ENCODE results near the gene SNCAIP. TPM values are rescaled to one million over a fixed set of nuclear protein-coding genes. Genes with fewer than 3 reads are reported as not detected.

The SNCAIP gene
- total RNA-seq, 1 donor from 2014 or later = 1.8 TPM

- DNase-seq (ENCODE audit: low read depth) = no peak
- TF ChIP-seq CTCF (conservative IDR thresholded peaks at IDR 0.05; ENCODE audit: low read depth, low read length) = no peak
- H3K4me3 ChIP-seq (ENCODE audit: low read depth, low read length) = no peak overlapping the region
Measured at GRCh38 chr5:122444411-122444810, 132.4 kb downstream of the SNCAIP start.

- no peak for TF ChIP-seq CTCF (conservative IDR thresholded peaks at IDR 0.05; ENCODE audit: low read depth, low read length)
- H3K4me3 ChIP-seq (ENCODE audit: low read depth, low read length) = no peak overlapping the region
- no peak for DNase-seq (ENCODE audit: low read depth)
Measured at GRCh38 chr5:122445070-122445469, 133.0 kb downstream of the SNCAIP start.

GRCh38 chr5:122447072-122447471, 135.0 kb downstream of the SNCAIP start:
- TF ChIP-seq CTCF (conservative IDR thresholded peaks at IDR 0.05; ENCODE audit: low read depth, low read length) = no peak
- no peak for DNase-seq (ENCODE audit: low read depth)

GRCh38 chr5:122447879-122448278, 135.8 kb downstream of the SNCAIP start:
- no peak overlapping the region for H3K4me3 ChIP-seq (ENCODE audit: low read depth, low read length)
- no peak for DNase-seq (ENCODE audit: low read depth)
- no peak for TF ChIP-seq CTCF (conservative IDR thresholded peaks at IDR 0.05; ENCODE audit: low read depth, low read length)

More at GRCh38 chr5:122447072-122447471, 135.0 kb downstream of the SNCAIP start:
- H3K4me3 ChIP-seq (ENCODE audit: low read depth, low read length) = no peak overlapping the region

GRCh38 chr5:122454541-122454940, 142.5 kb downstream of the SNCAIP start:
- no peak overlapping the region for H3K4me3 ChIP-seq (ENCODE audit: low read depth, low read length)
- TF ChIP-seq CTCF (conservative IDR thresholded peaks at IDR 0.05; ENCODE audit: low read depth, low read length) = no peak
- DNase-seq (ENCODE audit: low read depth) = no peak

- DNase-seq (ENCODE audit: low read depth) = no peak
- TF ChIP-seq CTCF (conservative IDR thresholded peaks at IDR 0.05; ENCODE audit: low read depth, low read length) = no peak
- no peak overlapping the region for H3K4me3 ChIP-seq (ENCODE audit: low read depth, low read length)
Measured at GRCh38 chr5:122455939-122456338, 143.9 kb downstream of the SNCAIP start.

GRCh38 chr5:122457178-122457826, 145.3 kb downstream of the SNCAIP start:
- DNase-seq (ENCODE audit: low read depth) = no peak
- H3K4me3 ChIP-seq (ENCODE audit: low read depth, low read length) = no peak overlapping the region
- no peak for TF ChIP-seq CTCF (conservative IDR thresholded peaks at IDR 0.05; ENCODE audit: low read depth, low read length)

All from epithelial cell of proximal tubule (primary cell).